ENCODE data around the gene SLC28A1. TPM values are rescaled to one million over a fixed set of nuclear protein-coding genes. Genes with fewer than 3 reads are reported as not detected.

SLC28A1 gene
- total and polyA plus RNA-seq, 2 donors (not counting 1 experiment from before 2014, with no cell fraction given), result not detected

GRCh38 chr15:84880007-84880406 is 4.5 kb upstream of the SLC28A1 start:
- Mint-ChIP-seq H3K27me3 (no peaks in the 10 kb centered on the region), H3K9me3 (ENCODE audit: insufficient read depth) (no peaks in the 10 kb centered on the region), H3K4me1 (no peaks in the 10 kb centered on the region), H3K4me3 (no peak overlapping the region), H3K27ac (no peak overlapping the region)
- Histone ChIP-seq H3K9ac (ENCODE audit: low read length) (no peak overlapping the region), H3K4me2 (replicated peaks; ENCODE audit: low read depth, low read length, poor library complexity, severe bottlenecking) (no peak overlapping the region), H4K20me1 (ENCODE audit: control insufficient read depth, insufficient read depth, low read length, poor library complexity, severe bottlenecking) (no peaks in the 10 kb centered on the region), H3K4me3 (ENCODE audit: control extremely low read depth in 1 of 5, extremely low read depth in 1 of 5, insufficient read depth in 1 of 5, low read depth in 2 of 5, low read length in 4 of 5) (no peak overlapping the region), H3K27ac (ENCODE audit: low read length in 2 of 2) (no peak overlapping the region), H3K27me3 (replicated peaks in 1 of 4; ENCODE audit: control extremely low read depth in 1 of 4, control insufficient read depth in 3 of 4, insufficient read depth in 4 of 4, low read length in 3 of 4) (no peaks in the 10 kb centered on the region), H3K4me1 (ENCODE audit: control insufficient read depth in 2 of 2, insufficient read depth in 2 of 2, low read length in 2 of 2) (no peaks in the 10 kb centered on the region), H2AFZ (ENCODE audit: insufficient read depth, low read depth, low read length, poor library complexity, severe bottlenecking) (no peak overlapping the region), H3K79me2 (ENCODE audit: control insufficient read depth, insufficient read depth, low read length) (no peaks in the 10 kb centered on the region), H3K36me3 (replicated peaks in 1 of 2; ENCODE audit: control extremely low read depth in 1 of 2, control insufficient read depth in 1 of 2, extremely low read depth in 1 of 2, insufficient read depth in 2 of 2, low read length in 1 of 2) (no peaks in the 10 kb centered on the region), H3K9me3 (ENCODE audit: control extremely low read depth in 1 of 3, control insufficient read depth in 2 of 3, insufficient read depth in 1 of 3, low read length in 2 of 3) (no peaks in the 10 kb centered on the region)
- TF ChIP-seq, protein P1, sequence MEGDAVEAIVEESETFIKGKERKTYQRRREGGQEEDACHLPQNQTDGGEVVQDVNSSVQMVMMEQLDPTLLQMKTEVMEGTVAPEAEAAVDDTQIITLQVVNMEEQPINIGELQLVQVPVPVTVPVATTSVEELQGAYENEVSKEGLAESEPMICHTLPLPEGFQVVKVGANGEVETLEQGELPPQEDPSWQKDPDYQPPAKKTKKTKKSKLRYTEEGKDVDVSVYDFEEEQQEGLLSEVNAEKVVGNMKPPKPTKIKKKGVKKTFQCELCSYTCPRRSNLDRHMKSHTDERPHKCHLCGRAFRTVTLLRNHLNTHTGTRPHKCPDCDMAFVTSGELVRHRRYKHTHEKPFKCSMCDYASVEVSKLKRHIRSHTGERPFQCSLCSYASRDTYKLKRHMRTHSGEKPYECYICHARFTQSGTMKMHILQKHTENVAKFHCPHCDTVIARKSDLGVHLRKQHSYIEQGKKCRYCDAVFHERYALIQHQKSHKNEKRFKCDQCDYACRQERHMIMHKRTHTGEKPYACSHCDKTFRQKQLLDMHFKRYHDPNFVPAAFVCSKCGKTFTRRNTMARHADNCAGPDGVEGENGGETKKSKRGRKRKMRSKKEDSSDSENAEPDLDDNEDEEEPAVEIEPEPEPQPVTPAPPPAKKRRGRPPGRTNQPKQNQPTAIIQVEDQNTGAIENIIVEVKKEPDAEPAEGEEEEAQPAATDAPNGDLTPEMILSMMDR (IDR thresholded peaks at IDR 0.05), result no peak
- TF ChIP-seq EZH2 (IDR thresholded peaks at IDR 0.05; ENCODE audit: borderline replicate concordance, insufficient read depth, low read depth, low read length, poor library complexity, severe bottlenecking), result no peak
- DNase-seq (no peak), ATAC-seq (ENCODE audit: low read depth) (no peak)
- intact Hi-C loops (cut with micrococcal nuclease), result no loop called here
- WGBS (ENCODE audit: insufficient coverage), result 94% methylated on average over 2 of the region's 3 CpGs
- POLR2A ChIA-PET, result no interaction called here
- CTCF ChIA-PET, result no interaction called here

- Mint-ChIP-seq H3K27ac (no peak overlapping the region), H3K4me1 (no peaks in the 10 kb centered on the region), H3K9me3 (ENCODE audit: insufficient read depth) (no peaks in the 10 kb centered on the region), H3K27me3 (no peaks in the 10 kb centered on the region), H3K4me3 (no peak overlapping the region)
- POLR2A ChIA-PET, result no interaction called here
- H4K20me1 ChIP-seq (ENCODE audit: control insufficient read depth, insufficient read depth, low read length, poor library complexity, severe bottlenecking), result no peaks in the 10 kb centered on the region
- H3K79me2 ChIP-seq (ENCODE audit: control insufficient read depth, insufficient read depth, low read length), result no peaks in the 10 kb centered on the region
- DNase-seq (no peak), ATAC-seq (ENCODE audit: low read depth) (no peak)
- no peaks in the 10 kb centered on the region for H3K9me3 ChIP-seq (ENCODE audit: control extremely low read depth in 1 of 3, control insufficient read depth in 2 of 3, insufficient read depth in 1 of 3, low read length in 2 of 3)
- no peak overlapping the region for H2AFZ ChIP-seq (ENCODE audit: insufficient read depth, low read depth, low read length, poor library complexity, severe bottlenecking)
- intact Hi-C loops (cut with micrococcal nuclease), result no loop called here
- H3K27ac ChIP-seq (ENCODE audit: low read length in 2 of 2), result no peak overlapping the region
- CTCF ChIA-PET, result interaction anchor here (0.7 to 1.9 kb wide), 2 partner anchors 282 to 293 kb away, joined by 3 to 8 read pairs; no protein-coding TSS in a partner anchor
- H3K4me1 ChIP-seq (ENCODE audit: control insufficient read depth in 2 of 2, insufficient read depth in 2 of 2, low read length in 2 of 2), result no peaks in the 10 kb centered on the region
- H3K36me3 ChIP-seq (replicated peaks in 1 of 2; ENCODE audit: control extremely low read depth in 1 of 2, control insufficient read depth in 1 of 2, extremely low read depth in 1 of 2, insufficient read depth in 2 of 2, low read length in 1 of 2), result no peaks in the 10 kb centered on the region
- no peak overlapping the region for H3K9ac ChIP-seq (ENCODE audit: low read length)
- H3K4me2 ChIP-seq (replicated peaks; ENCODE audit: low read depth, low read length, poor library complexity, severe bottlenecking), result no peak overlapping the region
- H3K27me3 ChIP-seq (replicated peaks in 1 of 4; ENCODE audit: control extremely low read depth in 1 of 4, control insufficient read depth in 3 of 4, insufficient read depth in 4 of 4, low read length in 3 of 4), result no peaks in the 10 kb centered on the region
- no peak overlapping the region for H3K4me3 ChIP-seq (ENCODE audit: control extremely low read depth in 1 of 5, extremely low read depth in 1 of 5, insufficient read depth in 1 of 5, low read depth in 2 of 5, low read length in 4 of 5)
- TF ChIP-seq EZH2 (IDR thresholded peaks at IDR 0.05; ENCODE audit: borderline replicate concordance, insufficient read depth, low read depth, low read length, poor library complexity, severe bottlenecking), result no peak
- TF ChIP-seq, protein P1 (IDR thresholded peaks at IDR 0.05), result no peak
- WGBS (ENCODE audit: insufficient coverage), result 92% methylated on average over 7 of the region's 8 CpGs
Observed at GRCh38 chr15:84880822-84881519, 3.5 kb upstream of the SLC28A1 start.

All from B cell (primary cell).